ENCODE data around the gene CDH22. TPM values are rescaled to one million over a fixed set of nuclear protein-coding genes. Genes with fewer than 3 reads are reported as not detected.

Gene CDH22
- total RNA-seq, 2 experiments from 2014 or later, result not detected

DNA sequence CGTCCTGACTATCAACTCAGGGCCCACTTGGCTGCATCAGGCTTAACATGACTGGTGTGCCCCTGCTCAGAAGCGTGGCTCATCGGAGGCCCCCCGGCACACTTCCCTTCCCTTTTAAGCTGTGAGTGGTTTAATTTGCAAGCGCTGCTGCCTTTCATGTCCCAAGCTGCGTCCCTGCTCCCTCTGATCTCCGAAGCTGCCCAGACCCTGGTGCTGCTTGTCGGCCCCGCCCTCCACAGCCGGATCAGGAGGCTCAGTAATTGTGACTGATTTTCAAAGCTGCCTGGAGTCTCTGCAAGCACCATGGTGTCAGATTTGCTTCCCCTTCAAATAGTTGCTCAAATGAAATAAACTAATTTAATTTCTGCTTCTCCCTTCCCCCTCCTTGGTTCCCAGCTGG lies 71.1 kb downstream of the CDH22 start:
- Mint-ChIP-seq H3K27ac (no peak overlapping the region), H3K36me3 (no peaks in the 10 kb centered on the region), H3K27me3 (peaks cover 16% of the 10 kb centered on the region), H3K9me3 (no peaks in the 10 kb centered on the region), H3K4me1 (peaks cover 2% of the 10 kb centered on the region), H3K4me3 (no peak overlapping the region)
- ATAC-seq (ENCODE audit: low read depth) (no peak), DNase-seq (no peak)
- POLR2A ChIA-PET, result no interaction called here

DNA sequence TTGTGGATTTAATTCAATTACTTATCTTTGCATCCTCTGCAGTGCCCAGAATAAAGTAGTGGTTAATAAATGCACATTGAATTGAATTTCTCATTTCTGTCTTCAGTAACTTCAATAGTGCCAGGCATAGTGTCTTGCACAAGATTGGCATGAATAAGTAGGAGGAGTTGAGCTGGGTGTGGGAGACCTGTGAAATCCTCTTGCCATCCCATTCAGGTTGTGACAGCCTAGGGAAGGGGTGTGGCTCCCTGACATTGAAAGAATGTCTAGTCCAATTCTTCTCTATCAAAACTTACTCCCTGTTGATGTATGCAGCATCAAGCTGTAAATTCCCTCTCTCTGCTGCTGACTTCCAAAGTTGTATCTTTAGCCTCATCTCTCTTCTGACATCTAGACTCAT lies 73.2 kb downstream of the CDH22 start:
- Mint-ChIP-seq H3K36me3 (no peaks in the 10 kb centered on the region), H3K9me3 (no peaks in the 10 kb centered on the region), H3K4me1 (peaks cover 2% of the 10 kb centered on the region), H3K27ac (no peak overlapping the region), H3K27me3 (peaks cover 13% of the 10 kb centered on the region), H3K4me3 (no peak overlapping the region)
- POLR2A ChIA-PET, result no interaction called here
- ATAC-seq (ENCODE audit: low read depth) (no peak), DNase-seq (no peak)

DNA sequence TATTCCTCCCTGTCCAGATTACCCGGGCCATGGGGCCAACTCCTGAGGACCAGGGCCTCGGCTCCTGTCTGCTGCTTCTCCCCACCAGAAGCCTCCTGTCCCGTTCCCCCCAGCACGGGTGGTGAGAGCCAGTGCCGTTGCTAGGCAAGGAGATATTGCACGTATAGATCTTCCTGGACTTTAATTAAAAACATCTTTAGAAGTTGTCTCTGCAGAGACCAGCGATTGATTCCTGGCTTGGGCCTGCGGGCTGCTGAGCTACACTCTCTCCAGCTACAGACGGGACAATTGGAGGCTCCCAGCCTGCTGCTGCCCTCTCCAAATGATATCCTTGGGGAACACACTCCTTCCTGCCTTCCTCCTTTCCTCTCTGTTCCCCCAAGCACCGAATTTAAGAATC lies 74.6 kb downstream of the CDH22 start:
- POLR2A ChIA-PET, result no interaction called here
- H3K9me3 Mint-ChIP-seq, result no peaks in the 10 kb centered on the region
- no peak for DNase-seq
- peaks cover 2% of the 10 kb centered on the region for H3K4me1 Mint-ChIP-seq
- no peaks in the 10 kb centered on the region for H3K36me3 Mint-ChIP-seq
- H3K27me3 Mint-ChIP-seq, result peaks cover 17% of the 10 kb centered on the region
- H3K27ac Mint-ChIP-seq, result no peak overlapping the region
- ATAC-seq (ENCODE audit: low read depth), result no peak
- no peak overlapping the region for H3K4me3 Mint-ChIP-seq

DNA sequence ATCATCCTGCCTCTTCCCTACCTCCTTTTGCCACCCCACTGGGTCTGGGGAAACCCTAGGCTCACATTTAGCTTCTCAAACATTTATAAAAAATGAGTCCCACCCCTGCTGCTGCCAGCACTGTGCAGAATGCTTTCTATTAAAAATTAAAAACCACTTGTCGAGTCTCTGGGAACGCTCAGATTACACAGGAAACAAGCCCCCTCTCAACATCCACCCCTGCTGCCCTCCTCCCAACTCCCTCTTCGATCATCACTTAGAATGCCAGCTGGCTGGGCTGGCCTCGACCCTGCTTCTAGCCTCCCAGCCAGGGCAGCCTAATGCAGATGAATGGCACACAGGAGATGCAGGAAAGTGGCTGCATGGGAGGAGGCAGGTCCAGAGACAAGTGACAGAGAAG lies 75.8 kb downstream of the CDH22 start:
- ATAC-seq (ENCODE audit: low read depth) (no peak), DNase-seq (no peak)
- H3K4me1 Mint-ChIP-seq, result peaks cover 2% of the 10 kb centered on the region
- no peak overlapping the region for H3K4me3 Mint-ChIP-seq
- POLR2A ChIA-PET, result no interaction called here
- H3K9me3 Mint-ChIP-seq, result no peaks in the 10 kb centered on the region
- no peaks in the 10 kb centered on the region for H3K36me3 Mint-ChIP-seq
- H3K27me3 Mint-ChIP-seq, result peaks cover 14% of the 10 kb centered on the region
- H3K27ac Mint-ChIP-seq, result no peak overlapping the region

DNA sequence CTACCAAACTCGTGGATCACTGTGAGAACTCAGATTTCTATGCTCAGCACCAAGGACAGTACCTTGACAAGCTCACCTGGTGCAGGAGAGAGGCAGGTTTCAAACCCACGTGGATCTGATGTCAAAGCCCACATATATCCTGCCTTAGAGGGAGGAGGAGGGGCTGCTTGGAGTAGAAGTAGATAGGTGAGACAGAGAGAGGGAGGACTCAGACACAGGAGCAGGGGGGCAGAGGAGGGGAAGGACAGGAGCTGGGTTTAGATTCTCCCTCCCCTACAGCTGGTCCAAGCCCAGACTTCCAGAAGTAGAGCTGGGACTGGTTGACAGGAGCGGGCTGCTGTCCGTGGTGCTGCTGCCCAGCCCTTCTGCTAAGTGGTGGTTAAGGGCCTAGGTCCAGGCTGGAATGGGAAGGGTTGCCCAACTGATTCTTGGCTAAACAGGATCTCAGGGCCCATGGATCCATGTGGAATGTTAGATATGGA lies 77.5 kb downstream of the CDH22 start:
- ATAC-seq (ENCODE audit: low read depth) (no peak), DNase-seq (no peak)
- Mint-ChIP-seq H3K9me3 (no peaks in the 10 kb centered on the region), H3K36me3 (no peaks in the 10 kb centered on the region), H3K27me3 (peaks cover 10% of the 10 kb centered on the region), H3K4me1 (peaks cover 2% of the 10 kb centered on the region), H3K27ac (no peak overlapping the region), H3K4me3 (no peak overlapping the region)
- POLR2A ChIA-PET, result no interaction called here

DNA sequence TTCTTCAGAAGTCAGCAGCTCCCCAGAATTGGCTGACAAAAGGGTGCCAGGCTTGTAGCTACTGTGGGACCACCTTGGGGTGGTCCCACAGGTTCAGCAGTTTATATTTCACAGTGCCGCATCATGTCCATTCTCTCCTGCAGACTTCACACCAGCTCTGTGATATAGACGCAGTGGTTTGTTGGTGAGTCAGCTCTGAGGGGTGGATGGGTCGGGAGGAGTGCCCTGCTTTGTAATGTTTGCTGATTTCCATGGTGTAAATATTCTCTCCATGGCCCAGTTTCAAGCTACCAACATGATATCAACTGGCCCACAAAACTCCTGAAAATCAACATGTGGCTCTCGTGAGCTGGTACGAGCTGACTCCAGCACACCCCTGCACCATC lies 78.2 kb downstream of the CDH22 start:
- POLR2A ChIA-PET, result no interaction called here
- Mint-ChIP-seq H3K36me3 (no peaks in the 10 kb centered on the region), H3K27me3 (peaks cover 4% of the 10 kb centered on the region), H3K27ac (no peak overlapping the region), H3K4me1 (peaks cover 2% of the 10 kb centered on the region), H3K4me3 (no peak overlapping the region), H3K9me3 (no peaks in the 10 kb centered on the region)
- ATAC-seq (ENCODE audit: low read depth) (no peak), DNase-seq (no peak)

DNA sequence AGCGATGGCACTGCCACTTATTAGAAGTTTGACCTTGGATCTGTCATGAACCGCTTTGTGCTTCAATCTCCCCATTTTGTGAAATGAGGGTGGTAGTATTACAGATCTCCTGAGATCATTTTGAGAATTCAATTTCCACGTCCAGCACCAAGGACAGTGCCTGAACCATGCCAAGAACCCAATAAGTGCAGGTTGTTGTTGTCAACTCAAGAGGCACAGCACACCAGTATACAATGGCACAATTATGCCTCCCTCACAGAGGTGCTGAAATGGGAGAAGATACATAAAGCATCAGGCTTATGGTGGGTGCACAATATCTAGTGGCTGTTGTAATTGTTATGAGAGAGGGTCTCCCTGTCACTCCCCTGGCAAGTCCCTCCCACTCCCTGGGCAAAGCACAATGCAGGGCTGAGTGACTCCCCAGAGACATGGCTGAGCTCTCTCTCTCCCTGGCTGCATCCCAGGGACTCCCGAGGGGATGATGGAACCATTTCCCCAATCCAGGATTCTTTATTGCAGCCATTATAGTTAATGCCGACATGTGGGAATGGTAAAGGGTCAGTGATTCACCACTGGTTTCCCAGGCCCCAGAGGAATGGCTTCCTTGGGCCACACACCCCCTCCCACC lies 78.7 kb downstream of the CDH22 start:
- no peak for DNase-seq
- peaks cover 2% of the 10 kb centered on the region for H3K4me1 Mint-ChIP-seq
- no peaks in the 10 kb centered on the region for H3K9me3 Mint-ChIP-seq
- ATAC-seq (ENCODE audit: low read depth), result no peak
- peaks cover 4% of the 10 kb centered on the region for H3K27me3 Mint-ChIP-seq
- POLR2A ChIA-PET, result no interaction called here
- no peak overlapping the region for H3K4me3 Mint-ChIP-seq
- H3K36me3 Mint-ChIP-seq, result no peaks in the 10 kb centered on the region
- H3K27ac Mint-ChIP-seq, result no peak overlapping the region

DNA sequence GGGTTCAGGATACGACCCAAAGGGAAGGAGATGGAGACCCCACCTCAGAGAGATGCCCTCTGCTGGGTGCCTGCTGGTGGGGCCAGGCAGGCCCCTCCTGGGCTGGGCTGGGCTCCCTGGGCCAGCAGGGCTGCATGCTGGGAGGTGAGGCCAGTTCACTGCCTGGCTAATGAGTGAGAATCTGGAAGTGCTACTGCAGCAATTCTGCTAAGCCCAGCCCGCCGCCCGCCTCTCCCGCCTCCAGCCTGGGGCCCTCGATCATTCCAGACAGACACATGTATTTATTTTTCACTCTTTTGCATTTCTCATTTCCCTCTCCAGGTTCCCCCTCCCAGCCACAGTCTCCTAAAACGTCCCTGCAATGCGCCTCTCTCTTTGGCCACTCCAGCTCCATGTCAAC lies 79.6 kb downstream of the CDH22 start:
- peaks cover 2% of the 10 kb centered on the region for H3K4me1 Mint-ChIP-seq
- no peak overlapping the region for H3K27ac Mint-ChIP-seq
- peaks cover 6% of the 10 kb centered on the region for H3K27me3 Mint-ChIP-seq
- DNase-seq (no peak), ATAC-seq (ENCODE audit: low read depth) (no peak)
- H3K9me3 Mint-ChIP-seq, result no peaks in the 10 kb centered on the region
- no peak overlapping the region for H3K4me3 Mint-ChIP-seq
- no peaks in the 10 kb centered on the region for H3K36me3 Mint-ChIP-seq
- POLR2A ChIA-PET, result no interaction called here

DNA sequence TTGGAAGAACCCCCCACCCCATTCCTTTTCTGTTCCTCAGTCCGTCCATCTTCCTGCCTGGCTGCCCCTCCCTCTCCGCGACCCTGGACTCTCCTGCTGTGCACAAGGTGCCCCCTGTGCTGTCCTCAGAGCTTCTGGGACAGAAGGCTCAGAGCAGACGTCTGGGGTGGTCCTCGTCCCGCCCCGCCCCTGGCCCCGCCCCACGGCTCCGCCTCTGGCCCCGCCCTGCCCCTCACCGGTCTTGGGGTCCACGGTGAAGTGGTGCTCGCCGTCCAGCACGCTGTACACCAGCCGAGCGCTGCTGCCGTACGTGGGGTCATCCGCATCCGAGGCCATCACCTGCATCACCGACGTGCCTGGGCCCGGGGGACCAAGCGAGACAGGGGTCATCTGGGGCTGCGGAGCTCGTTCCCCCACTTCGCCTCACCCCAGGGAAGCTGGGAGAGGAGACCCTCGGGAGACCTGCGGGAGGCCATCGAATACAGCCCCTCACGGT lies 81.0 kb downstream of the CDH22 start:
- POLR2A ChIA-PET, result no interaction called here
- no peak overlapping the region for H3K27ac Mint-ChIP-seq
- no peak overlapping the region for H3K4me3 Mint-ChIP-seq
- DNase-seq, result no peak
- peaks cover 6% of the 10 kb centered on the region for H3K27me3 Mint-ChIP-seq
- no peaks in the 10 kb centered on the region for H3K36me3 Mint-ChIP-seq
- H3K4me1 Mint-ChIP-seq, result no peaks in the 10 kb centered on the region
- ATAC-seq (ENCODE audit: low read depth), result no peak
- no peaks in the 10 kb centered on the region for H3K9me3 Mint-ChIP-seq

DNA sequence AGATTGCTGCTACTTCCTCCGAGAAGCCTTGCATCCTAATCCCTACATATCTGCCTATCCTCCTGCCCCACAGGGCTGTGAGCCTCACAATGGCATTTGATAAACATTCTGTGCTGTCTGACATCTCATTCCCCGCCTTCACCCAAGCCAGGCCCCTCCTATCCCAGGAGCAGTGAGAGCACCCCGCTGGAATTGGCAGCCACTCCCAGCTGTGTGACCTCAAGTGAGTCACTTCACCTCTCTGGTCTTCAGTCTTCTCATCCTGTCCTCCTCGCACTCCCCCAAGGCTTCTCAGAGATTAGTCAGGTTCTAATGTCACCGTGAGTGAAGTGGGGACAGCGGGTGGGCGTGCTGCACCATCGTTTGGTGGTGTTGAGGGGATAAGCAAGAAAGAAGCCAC lies 81.7 kb downstream of the CDH22 start:
- DNase-seq, result no peak
- Mint-ChIP-seq H3K27me3 (peaks cover 6% of the 10 kb centered on the region), H3K36me3 (no peaks in the 10 kb centered on the region), H3K4me3 (no peak overlapping the region), H3K4me1 (no peaks in the 10 kb centered on the region), H3K9me3 (no peaks in the 10 kb centered on the region), H3K27ac (no peak overlapping the region)
- ATAC-seq (ENCODE audit: low read depth), result no peak
- POLR2A ChIA-PET, result no interaction called here

DNA sequence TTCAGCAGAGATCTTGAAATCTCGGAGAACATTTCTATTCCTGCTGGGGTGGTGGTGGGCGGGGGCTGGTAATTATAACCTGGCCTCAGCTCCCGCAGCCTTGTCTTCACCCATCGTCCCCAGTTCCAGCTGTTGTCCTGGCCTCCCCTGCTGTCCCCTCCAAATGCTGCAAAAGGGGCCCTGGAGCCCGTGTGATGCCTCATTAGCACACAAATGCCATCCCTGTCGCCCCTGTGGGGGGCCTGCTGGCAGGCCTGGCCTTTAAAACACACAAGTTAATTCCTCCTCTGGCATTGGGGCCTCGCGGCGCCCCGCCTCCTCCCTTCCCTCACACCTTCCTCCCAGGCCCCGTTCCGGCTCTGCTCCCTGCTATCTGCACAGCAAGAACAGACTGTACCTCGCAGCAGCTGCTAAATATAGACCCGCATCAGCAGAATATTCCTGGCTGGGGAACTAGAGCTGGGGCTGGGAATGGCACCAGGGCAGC lies 85.7 kb downstream of the CDH22 start:
- no peaks in the 10 kb centered on the region for H3K9me3 Mint-ChIP-seq
- no peak for DNase-seq
- no peak for ATAC-seq (ENCODE audit: low read depth)
- no peaks in the 10 kb centered on the region for H3K4me1 Mint-ChIP-seq
- POLR2A ChIA-PET, result no interaction called here
- peaks cover 2% of the 10 kb centered on the region for H3K27me3 Mint-ChIP-seq
- H3K27ac Mint-ChIP-seq, result no peak overlapping the region
- H3K36me3 Mint-ChIP-seq, result no peaks in the 10 kb centered on the region
- H3K4me3 Mint-ChIP-seq, result no peak overlapping the region

DNA sequence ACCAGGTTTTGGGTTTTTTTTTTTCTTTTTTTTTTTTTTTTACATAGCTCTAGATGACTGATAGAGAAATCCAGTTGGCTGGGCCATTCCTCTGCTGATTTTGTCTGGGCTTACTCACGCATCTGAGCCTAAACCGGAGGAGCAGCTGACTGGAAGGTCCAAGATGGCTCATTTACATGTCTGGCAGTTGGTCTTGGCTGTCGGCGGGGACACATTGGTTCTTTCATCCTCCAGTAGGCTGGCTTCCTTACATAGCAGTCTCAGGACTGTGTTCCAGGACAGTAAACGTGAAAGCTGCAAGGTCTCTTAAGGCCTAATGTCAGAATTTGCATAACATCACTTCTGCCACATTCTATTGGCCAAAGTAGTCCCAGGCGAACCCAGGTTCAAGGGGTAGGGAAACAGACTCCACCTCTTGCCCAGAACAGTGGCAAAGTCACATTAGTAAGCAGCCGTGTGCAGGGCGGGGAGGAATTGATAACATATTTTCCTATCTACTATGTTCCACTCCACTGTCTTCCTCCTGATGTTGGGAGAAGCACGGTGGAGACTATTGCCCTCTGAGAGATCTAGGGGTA lies 87.0 kb downstream of the CDH22 start:
- ATAC-seq (ENCODE audit: low read depth), result no peak
- no peak overlapping the region for H3K4me3 Mint-ChIP-seq
- peaks cover 2% of the 10 kb centered on the region for H3K27me3 Mint-ChIP-seq
- DNase-seq, result no peak
- H3K36me3 Mint-ChIP-seq, result no peaks in the 10 kb centered on the region
- H3K27ac Mint-ChIP-seq, result no peak overlapping the region
- H3K9me3 Mint-ChIP-seq, result no peaks in the 10 kb centered on the region
- no peaks in the 10 kb centered on the region for H3K4me1 Mint-ChIP-seq
- POLR2A ChIA-PET, result no interaction called here

DNA sequence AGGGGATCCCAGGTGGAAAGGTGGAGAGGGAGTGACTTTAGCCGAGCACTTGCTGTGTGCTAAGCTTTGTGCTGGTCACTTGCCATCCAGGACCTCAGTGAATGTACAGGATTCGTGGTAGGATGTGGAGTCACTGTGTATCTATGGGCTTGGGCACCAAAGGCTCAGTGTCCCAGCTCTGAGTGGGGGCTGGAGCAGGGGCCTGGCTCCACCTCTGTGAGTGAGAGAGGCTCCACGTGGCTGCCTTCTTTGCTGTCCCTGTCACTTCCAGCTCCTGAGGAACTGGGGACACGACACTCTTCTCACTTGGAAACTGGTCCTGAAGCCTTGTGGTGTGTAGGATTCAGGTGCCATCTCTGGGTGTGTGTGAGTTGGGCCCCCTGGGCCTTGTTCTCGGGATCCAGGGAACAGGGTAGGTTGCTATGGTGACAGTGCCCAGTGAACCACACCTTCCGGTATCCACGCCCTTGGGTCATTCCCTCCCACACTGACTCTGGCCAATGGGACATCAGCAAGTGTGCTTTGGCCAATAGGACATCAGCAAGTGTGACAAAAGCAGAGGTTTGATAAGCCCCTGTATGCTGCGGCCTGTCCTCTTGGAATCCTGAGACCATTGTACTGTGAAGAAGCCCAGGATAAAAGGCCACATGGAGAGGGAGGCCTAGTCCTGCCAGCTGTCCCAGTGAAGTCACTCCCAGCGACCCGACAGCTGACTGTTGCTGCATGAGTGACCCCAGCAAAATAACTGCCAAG lies 87.7 kb downstream of the CDH22 start:
- Mint-ChIP-seq H3K4me3 (no peak overlapping the region), H3K9me3 (no peaks in the 10 kb centered on the region), H3K27ac (no peak overlapping the region), H3K27me3 (peaks cover 2% of the 10 kb centered on the region), H3K4me1 (no peaks in the 10 kb centered on the region), H3K36me3 (no peaks in the 10 kb centered on the region)
- DNase-seq, result no peak
- ATAC-seq (ENCODE audit: low read depth), result no peak
- POLR2A ChIA-PET, result no interaction called here

DNA sequence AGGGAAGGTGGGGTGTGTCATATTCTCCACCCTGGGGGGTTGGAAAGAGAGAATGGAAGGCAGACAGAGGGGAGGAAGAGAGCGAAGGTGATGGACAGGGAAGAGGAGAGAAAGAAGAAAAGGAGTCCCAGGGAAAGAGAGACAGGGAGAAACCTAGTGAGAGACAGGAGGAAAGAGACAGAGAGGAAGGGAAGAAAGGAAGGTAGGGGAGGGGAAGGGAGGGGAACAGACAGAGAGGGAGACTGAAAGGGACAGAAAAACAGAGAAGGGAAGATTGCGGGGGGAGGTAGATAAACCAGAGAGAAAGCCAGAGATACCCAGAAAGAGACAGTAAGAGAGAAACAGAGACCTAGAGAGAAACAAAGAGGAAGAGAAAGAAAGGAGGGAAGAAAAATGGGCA lies 88.4 kb downstream of the CDH22 start:
- POLR2A ChIA-PET, result no interaction called here
- Mint-ChIP-seq H3K9me3 (no peaks in the 10 kb centered on the region), H3K4me3 (no peak overlapping the region), H3K36me3 (no peaks in the 10 kb centered on the region), H3K4me1 (no peaks in the 10 kb centered on the region), H3K27ac (no peak overlapping the region), H3K27me3 (peaks cover 5% of the 10 kb centered on the region)
- no peak for DNase-seq
- no peak for ATAC-seq (ENCODE audit: low read depth)
